RCC 7860 (cell line): Measurements from ENCODE around the gene BACE2.
A peak's percentile ranks its signal among the peaks of the same experiment; 100 is the strongest.
"Not testable (repeated sequence)": the region's sequence is repeated elsewhere in the genome, so short reads cannot be mapped to it uniquely, and the experiment has no call there.

Experiments
- DNase-seq: peaks from one replicate; pipeline ENCODE4 v3.0.0-alpha.2; 2015; ENCODE audit warnings: low spot score
- FAIRE-seq: peaks from 2 replicates; lab custom pipeline; 2012; peaks lifted over from hg19 to GRCh38; lab: Jason Lieb, UNC

Gene BACE2

GRCh38 chr21:41176846-41177245 lies 8.9 kb downstream of the BACE2 start:
- DNase-seq (no peak), FAIRE-seq (no peak)

GRCh38 chr21:41180752-41181151 lies 12.8 kb downstream of the BACE2 start:
- FAIRE-seq, result no peak
- DNase-seq, result no peak

GRCh38 chr21:41182547-41182946 lies 14.6 kb downstream of the BACE2 start:
- DNase-seq, result no peak

GRCh38 chr21:41183575-41183974 lies 15.6 kb downstream of the BACE2 start:
- no peak for DNase-seq
- no peak for FAIRE-seq

More at GRCh38 chr21:41182547-41182946, 14.6 kb downstream of the BACE2 start:
- FAIRE-seq, result no peak

GRCh38 chr21:41185802-41186201 lies 17.8 kb downstream of the BACE2 start:
- FAIRE-seq (no peak), DNase-seq (no peak)

- DNase-seq (no peak), FAIRE-seq (no peak)
Measured at GRCh38 chr21:41186755-41187536, 19.0 kb downstream of the BACE2 start.

GRCh38 chr21:41187537-41188025 lies 19.6 kb downstream of the BACE2 start:
- DNase-seq (no peak), FAIRE-seq (no peak)

GRCh38 chr21:41188486-41189149 lies 20.7 kb downstream of the BACE2 start:
- FAIRE-seq (no peak), DNase-seq (no peak)

- FAIRE-seq, result no peak
Measured at GRCh38 chr21:41189150-41189745, 21.3 kb downstream of the BACE2 start.

GRCh38 chr21:41192552-41192951 lies 24.6 kb downstream of the BACE2 start:
- DNase-seq, FAIRE-seq: not testable (repeated sequence)

More at GRCh38 chr21:41189150-41189745, 21.3 kb downstream of the BACE2 start:
- DNase-seq, result no peak

GRCh38 chr21:41195311-41195710 lies 27.4 kb downstream of the BACE2 start:
- FAIRE-seq (no peak), DNase-seq (no peak)

GRCh38 chr21:41196993-41197392 lies 29.0 kb downstream of the BACE2 start:
- FAIRE-seq (no peak), DNase-seq (no peak)

GRCh38 chr21:41197582-41197981 lies 29.6 kb downstream of the BACE2 start:
- no peak for DNase-seq
- FAIRE-seq, result no peak

- not testable (repeated sequence) for DNase-seq, FAIRE-seq
Measured at GRCh38 chr21:41198647-41199046, 30.7 kb downstream of the BACE2 start.

- no peak for FAIRE-seq
- no peak for DNase-seq
Measured at GRCh38 chr21:41199123-41199522, 31.2 kb downstream of the BACE2 start.

GRCh38 chr21:41199588-41199987 lies 31.6 kb downstream of the BACE2 start:
- no peak for FAIRE-seq
- no peak for DNase-seq

GRCh38 chr21:41201385-41201784 lies 33.4 kb downstream of the BACE2 start:
- DNase-seq (no peak), FAIRE-seq (no peak)

- DNase-seq (no peak), FAIRE-seq (no peak)
Measured at GRCh38 chr21:41204736-41205135, 36.8 kb downstream of the BACE2 start.

GRCh38 chr21:41207401-41208375 lies 39.7 kb downstream of the BACE2 start:
- peak; percentile 52 for DNase-seq
- no peak for FAIRE-seq

- DNase-seq, result no peak
- no peak for FAIRE-seq
Measured at GRCh38 chr21:41208376-41208763, 40.4 kb downstream of the BACE2 start.
